Naive thymus-derived CD4-positive, alpha-beta T cell (primary cell): Measurements from ENCODE around the gene SMPD4. TPM values are rescaled to one million over a fixed set of nuclear protein-coding genes. Genes with fewer than 3 reads are reported as not detected.
"Not testable (repeated sequence)": the region's sequence is repeated elsewhere in the genome, so short reads cannot be mapped to it uniquely, and the experiment has no call there.

Experiments
- ATAC-seq: fragments of 150-1000 bp; cut with Tn5 transposase; 2 replicates; pipeline ENCODE4 v1.10.0; 2021; ENCODE audit warnings: mild to moderate bottlenecking, moderate library complexity
- CTCF ChIA-PET: fragments of 350-600 bp; sonication (Branson Sonifier 250); formaldehyde crosslinking; loops from one replicate; lab custom pipeline; 2021; ENCODE audit warnings: antibody characterized with exemption; lab: Charles Lee
- POLR2A ChIA-PET: fragments of 350-600 bp; sonication (Branson Sonifier 250); formaldehyde crosslinking; loops from one replicate; lab custom pipeline; 2021; ENCODE audit warnings: antibody characterized with exemption, inconsistent platforms; lab: Charles Lee
- DNase-seq, 9 donors: peaks; one replicate each; pipeline versions ENCODE4 v3.0.0 to v3.0.0-alpha.2; 2020 to 2022; ENCODE audit warnings: mixed read lengths in 1 of 9
- H3K27ac ChIP-seq: one replicate; pipeline ENCODE4 v1.7.0; 2013; ENCODE audit warnings: mild to moderate bottlenecking, low read depth, low read length, moderate library complexity
- H3K27me3 ChIP-seq, 2 donors: one replicate each; pipeline ENCODE4 v1.7.0; 2013; ENCODE audit warnings: low read length in 2 of 2, mild to moderate bottlenecking in 2 of 2, moderate library complexity in 2 of 2; ENCODE audit not compliant: control insufficient read depth in 2 of 2, insufficient read depth in 2 of 2
- H3K36me3 ChIP-seq, 3 experiments: 1 replicate in 2 of 3; 2 replicates in 1 of 3; pipeline ENCODE4 v1.7.0; 2013; ENCODE audit warnings: low read length in 3 of 3, mild to moderate bottlenecking in 3 of 3, moderate library complexity in 1 of 3; ENCODE audit not compliant: insufficient read depth in 3 of 3, control insufficient read depth in 2 of 3
- H3K4me1 ChIP-seq, 2 donors: one replicate each; pipeline ENCODE4 v1.7.0; 2013; ENCODE audit warnings: low read length in 2 of 2, mild to moderate bottlenecking in 2 of 2, moderate library complexity in 1 of 2; ENCODE audit not compliant: control insufficient read depth in 2 of 2, insufficient read depth in 2 of 2
- H3K4me3 ChIP-seq: 2 replicates; pipeline ENCODE4 v1.7.0; 2013; ENCODE audit warnings: mild to moderate bottlenecking, low read length
- H3K9me3 ChIP-seq, 3 experiments: 1 replicate in 2 of 3; 2 replicates in 1 of 3; pipeline ENCODE4 v1.7.0; 2013; ENCODE audit warnings: low read length in 3 of 3; ENCODE audit not compliant: control insufficient read depth in 2 of 3
- H3K27ac Mint-ChIP-seq, 9 donors: one replicate each; pipeline ENCODE4 v1.8.0; 2020 to 2022; ENCODE audit warnings: mixed read lengths in 9 of 9, mild to moderate bottlenecking in 8 of 9, moderate library complexity in 5 of 9, inconsistent platforms in 2 of 9
- H3K27me3 Mint-ChIP-seq, 5 donors: one replicate each; pipeline ENCODE4 v1.8.0; 2021 to 2022; ENCODE audit warnings: mixed read lengths in 5 of 5, mild to moderate bottlenecking in 1 of 5
- H3K36me3 Mint-ChIP-seq, 5 donors: one replicate each; pipeline ENCODE4 v1.8.0; 2020 to 2022; ENCODE audit warnings: mixed read lengths in 5 of 5, mild to moderate bottlenecking in 3 of 5, inconsistent platforms in 1 of 5
- H3K4me1 Mint-ChIP-seq, 7 donors: one replicate each; pipeline ENCODE4 v1.8.0; 2020 to 2022; ENCODE audit warnings: mixed read lengths in 7 of 7, mild to moderate bottlenecking in 3 of 7, inconsistent platforms in 1 of 7
- H3K4me3 Mint-ChIP-seq, 10 donors: one replicate each; pipeline ENCODE4 v1.8.0; 2020 to 2022; ENCODE audit warnings: mild to moderate bottlenecking in 10 of 10, mixed read lengths in 10 of 10, moderate library complexity in 6 of 10, inconsistent platforms in 2 of 10
- H3K9me3 Mint-ChIP-seq, 11 donors: one replicate each; pipeline ENCODE4 v1.8.0; 2020 to 2022; ENCODE audit warnings: mixed read lengths in 11 of 11, mild to moderate bottlenecking in 4 of 11, inconsistent platforms in 1 of 11, moderate library complexity in 1 of 11
- intact Hi-C, 2 donors: fragments of 100-400 bp; cut with micrococcal nuclease; formaldehyde crosslinking; loops; one replicate each; pipeline ENCODE4 v1.15.1; 2023
- polyA plus RNA-seq, 2 donors: library from polyadenylated mRNA; unstranded; fragments of 300-500 nt; fragmentation: Illumina TruSeq; gene quantifications; one replicate each; pipeline ENCODE4 v1.2.3, GENCODE V29; 2021
- total RNA-seq, 6 experiments: library from RNA in 5 of 6; stranded (reverse) in 5 of 6; gene quantifications; 1 replicate in 5 of 6; 2 replicates in 1 of 6; pipeline ENCODE4 v1.2.3 and lab custom pipeline; 2021 to 2026

The SMPD4 gene, protein sequence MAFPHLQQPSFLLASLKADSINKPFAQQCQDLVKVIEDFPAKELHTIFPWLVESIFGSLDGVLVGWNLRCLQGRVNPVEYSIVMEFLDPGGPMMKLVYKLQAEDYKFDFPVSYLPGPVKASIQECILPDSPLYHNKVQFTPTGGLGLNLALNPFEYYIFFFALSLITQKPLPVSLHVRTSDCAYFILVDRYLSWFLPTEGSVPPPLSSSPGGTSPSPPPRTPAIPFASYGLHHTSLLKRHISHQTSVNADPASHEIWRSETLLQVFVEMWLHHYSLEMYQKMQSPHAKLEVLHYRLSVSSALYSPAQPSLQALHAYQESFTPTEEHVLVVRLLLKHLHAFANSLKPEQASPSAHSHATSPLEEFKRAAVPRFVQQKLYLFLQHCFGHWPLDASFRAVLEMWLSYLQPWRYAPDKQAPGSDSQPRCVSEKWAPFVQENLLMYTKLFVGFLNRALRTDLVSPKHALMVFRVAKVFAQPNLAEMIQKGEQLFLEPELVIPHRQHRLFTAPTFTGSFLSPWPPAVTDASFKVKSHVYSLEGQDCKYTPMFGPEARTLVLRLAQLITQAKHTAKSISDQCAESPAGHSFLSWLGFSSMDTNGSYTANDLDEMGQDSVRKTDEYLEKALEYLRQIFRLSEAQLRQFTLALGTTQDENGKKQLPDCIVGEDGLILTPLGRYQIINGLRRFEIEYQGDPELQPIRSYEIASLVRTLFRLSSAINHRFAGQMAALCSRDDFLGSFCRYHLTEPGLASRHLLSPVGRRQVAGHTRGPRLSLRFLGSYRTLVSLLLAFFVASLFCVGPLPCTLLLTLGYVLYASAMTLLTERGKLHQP
- 10 to 100 TPM; 52.5 to 82.9 (median 59.8) TPM for total RNA-seq
- 10 to 100 TPM; 37.0 to 53.5 TPM for polyA plus RNA-seq
- total RNA-seq (lab: John Stamatoyannopoulos, UW), result 104 reads per million, percentile 85 among the genes with 10 or more reads in this experiment

DNA sequence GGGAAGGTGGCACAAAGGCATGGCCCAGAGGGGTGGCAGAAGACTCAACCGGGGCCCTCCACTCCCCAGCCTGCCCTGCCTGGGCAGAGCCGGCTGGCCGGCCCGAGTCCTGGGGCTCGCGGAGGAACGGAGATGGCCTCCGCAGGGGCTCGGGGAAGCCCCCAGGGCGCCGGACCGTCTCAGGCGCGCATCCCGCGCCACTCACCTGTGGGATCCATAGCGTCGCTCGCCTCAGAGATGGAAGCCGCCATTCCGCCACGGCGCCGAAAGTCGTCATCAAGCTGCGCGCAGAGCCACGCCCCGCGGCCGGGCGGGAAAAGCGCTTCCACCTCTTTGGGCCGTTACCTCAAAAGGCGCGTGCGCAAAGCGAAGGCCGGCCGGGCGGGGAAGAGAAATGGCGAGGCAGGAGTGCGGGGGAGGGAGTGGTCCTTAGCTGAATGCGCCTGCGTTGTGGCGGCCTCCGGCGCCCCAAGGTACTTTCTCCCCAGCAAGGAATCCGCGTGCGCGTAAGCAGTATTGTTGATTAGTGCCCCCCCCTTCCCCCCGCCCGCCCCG lies at the start of gene SMPD4:
Gene SMPD4, minus strand, starts transcription at position 278 of the 555 bp plus-strand sequence. CDS start 5,010 bp downstream, outside the sequence.
- CTCF ChIA-PET, result interaction anchor here (0.6 to 3.2 kb wide), 4 partner anchors 150 to 305 kb away, joined by 3 to 19 read pairs (median 4); partner anchors contain the start of gene IMP4
- no peaks in the 10 kb centered on the region for H3K27me3 Mint-ChIP-seq

DNA sequence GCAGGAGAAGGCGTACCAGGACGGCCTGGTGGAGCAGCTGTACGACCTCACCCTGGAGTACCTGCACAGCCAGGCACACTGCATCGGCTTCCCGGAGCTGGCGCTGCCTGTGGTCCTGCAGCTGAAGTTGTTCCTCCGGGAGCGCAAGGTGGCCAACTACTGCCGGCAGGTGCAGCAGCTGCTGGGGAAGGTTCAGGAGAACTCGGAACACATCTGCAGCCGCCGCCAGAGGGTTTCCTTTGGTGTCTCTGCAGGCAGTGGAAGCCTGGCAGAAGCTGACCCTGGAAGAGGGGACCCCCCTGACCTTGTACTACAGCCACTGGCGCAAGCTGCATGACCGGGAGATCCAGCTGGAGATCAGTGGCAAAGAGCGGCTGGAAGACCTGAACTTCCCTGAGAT lies 49.5 kb upstream of the SMPD4 start:
- H3K4me1 Mint-ChIP-seq, H3K36me3 ChIP-seq, H3K9me3 ChIP-seq, H3K4me3 Mint-ChIP-seq, DNase-seq, H3K4me1 ChIP-seq, H3K27ac Mint-ChIP-seq, H3K36me3 Mint-ChIP-seq, POLR2A ChIA-PET, H3K9me3 Mint-ChIP-seq, ATAC-seq, H3K27ac ChIP-seq, intact Hi-C loops, CTCF ChIA-PET, H3K27me3 ChIP-seq, H3K4me3 ChIP-seq: not testable (repeated sequence)
- peaks cover 0 to 25% (median 5%) of the 10 kb centered on the region in 5 donors for H3K27me3 Mint-ChIP-seq

More for the DNA sequence above, at the start of gene SMPD4:
- POLR2A ChIA-PET, result interaction anchor here (0.8 to 3.9 kb wide), 8 partner anchors 9 to 1311 kb away, joined by 3 to 65 read pairs (median 4); partner anchors contain the start of genes FAM168B, IMP4 and MZT2A
- peak within 1 kb of the TSS; percentile 91 for H3K27ac ChIP-seq
- DNase-seq (peak; percentile 96 to 98 (median 98)), ATAC-seq (peak; percentile 84)
- peaks cover 18 to 35% (median 24%) of the 10 kb centered on the region in 7 donors for H3K4me1 Mint-ChIP-seq
- H3K36me3 Mint-ChIP-seq, result peaks cover 0 to 4% (median 0%) of the 10 kb centered on the region in 5 donors
- H3K9me3 Mint-ChIP-seq, result peaks cover 0 to 4% (median 0%) of the 10 kb centered on the region in 11 donors
- H3K27me3 ChIP-seq, result no peaks in the 10 kb centered on the region
- no peaks in the 10 kb centered on the region for H3K9me3 ChIP-seq
- H3K4me1 ChIP-seq, result peaks cover 8 to 18% of the 10 kb centered on the region in 2 donors
- H3K4me3 Mint-ChIP-seq, result peak within 1 kb of the TSS; percentile 87 to 94 (median 91)
- intact Hi-C loops, result loop anchor here (1.0 to 10.0 kb wide), 11 partner anchors 34 to 1503 kb away; partner anchors contain the start of genes CCDC74B (in 2 of the 2), IMP4 (in 2 of the 2) and FAM168B (in 1 of the 2)
- peak within 1 kb of the TSS; percentile 87 to 97 (median 95) for H3K27ac Mint-ChIP-seq
- H3K4me3 ChIP-seq, result peak within 1 kb of the TSS; percentile 77
- peaks cover 0 to 5% (median 0%) of the 10 kb centered on the region in 3 experiments for H3K36me3 ChIP-seq

DNA sequence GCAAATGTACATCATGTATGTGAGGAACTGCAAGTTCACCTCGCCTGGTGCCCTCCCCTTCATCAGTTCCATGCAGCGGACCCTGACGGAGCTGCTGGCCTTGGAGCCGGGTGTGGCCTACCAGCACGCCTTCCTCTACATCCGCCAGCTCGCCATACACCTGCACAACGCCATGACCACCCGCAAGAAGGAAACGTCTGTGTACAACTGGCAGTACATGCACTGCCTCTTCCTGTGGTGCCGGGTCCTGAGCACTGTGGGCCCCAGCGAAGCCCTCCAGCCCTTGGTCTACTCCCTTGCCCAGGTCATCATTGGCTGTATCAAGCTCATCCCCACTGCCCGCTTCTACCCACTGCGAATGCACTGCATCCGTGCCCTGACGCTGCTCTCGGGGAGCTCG lies 49.0 kb upstream of the SMPD4 start:
- DNase-seq, intact Hi-C loops, H3K27ac ChIP-seq, H3K36me3 Mint-ChIP-seq, H3K4me1 Mint-ChIP-seq, H3K9me3 Mint-ChIP-seq, H3K4me3 ChIP-seq, H3K9me3 ChIP-seq, POLR2A ChIA-PET, H3K36me3 ChIP-seq, H3K4me1 ChIP-seq, H3K27me3 ChIP-seq, CTCF ChIA-PET, H3K27ac Mint-ChIP-seq, ATAC-seq: not testable (repeated sequence)
- Mint-ChIP-seq H3K4me3 (peak overlapping the region in 1 of 10 donors; percentile 15), H3K27me3 (peaks cover 0 to 25% (median 5%) of the 10 kb centered on the region in 5 donors)

GRCh38 chr2:130229161-130229510 lies 47.7 kb upstream of the SMPD4 start:
- H3K9me3 ChIP-seq, CTCF ChIA-PET, H3K4me3 ChIP-seq, H3K4me1 ChIP-seq, H3K36me3 Mint-ChIP-seq, H3K9me3 Mint-ChIP-seq, H3K36me3 ChIP-seq, H3K4me1 Mint-ChIP-seq, POLR2A ChIA-PET, H3K27me3 ChIP-seq, H3K27ac ChIP-seq: not testable (repeated sequence)
- intact Hi-C loops, result loop anchor here in 1 of 2 donors (1.0 kb wide), 2 partner anchors 48 to 113 kb away; partner anchors contain the start of genes IMP4 and SMPD4
- peak overlapping the region in 1 of 9 donors; percentile 55 for H3K27ac Mint-ChIP-seq
- peaks cover 0 to 23% (median 5%) of the 10 kb centered on the region in 5 donors for H3K27me3 Mint-ChIP-seq
- DNase-seq, result peak in 5 of 9 donors; percentile 18 to 73 (median 35)
- H3K4me3 Mint-ChIP-seq, result peak overlapping the region in 3 of 10 donors; percentile 24 to 81 (median 64)
- peak; percentile 26 for ATAC-seq

DNA sequence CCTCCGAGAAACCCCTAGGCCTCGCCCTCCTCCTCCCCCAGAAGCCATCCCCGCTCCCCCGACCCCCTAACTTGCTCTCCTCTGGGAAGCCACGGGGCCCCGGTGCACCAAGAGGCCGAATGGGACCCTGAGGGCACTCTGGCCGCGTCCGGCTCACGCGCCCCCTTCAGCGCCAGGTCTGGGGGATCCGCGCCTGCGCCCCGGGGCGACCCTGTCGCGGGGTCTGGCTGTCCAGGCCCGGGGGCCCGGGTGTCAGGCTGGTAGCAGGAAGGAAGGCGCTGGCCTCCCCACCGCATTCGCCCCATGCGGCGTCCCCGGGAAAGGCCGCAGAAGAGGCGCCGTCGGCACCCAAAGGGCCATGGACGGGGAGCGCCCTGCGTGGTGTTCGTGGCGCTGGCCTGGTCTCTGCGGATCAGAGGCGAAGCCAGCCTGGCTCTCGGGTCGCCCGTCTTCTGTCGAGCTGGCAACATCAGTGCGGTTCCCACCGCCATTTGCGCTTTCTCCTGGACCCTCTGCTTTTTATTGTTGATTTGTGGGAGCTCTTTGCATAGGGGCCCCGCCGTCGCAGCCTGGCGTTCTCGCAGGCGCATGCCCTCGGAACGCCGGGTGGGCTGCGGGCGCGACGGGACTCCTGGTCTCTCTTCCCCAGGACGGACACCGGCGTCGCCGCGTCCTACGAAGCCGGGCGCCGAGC lies 47.2 kb upstream of the SMPD4 start:
- H3K27ac ChIP-seq, DNase-seq, ATAC-seq, H3K27me3 ChIP-seq, H3K9me3 ChIP-seq, H3K4me3 ChIP-seq, POLR2A ChIA-PET, H3K9me3 Mint-ChIP-seq, CTCF ChIA-PET, H3K4me1 Mint-ChIP-seq, H3K27ac Mint-ChIP-seq, H3K36me3 Mint-ChIP-seq, H3K36me3 ChIP-seq, H3K4me1 ChIP-seq: not testable (repeated sequence)
- peak overlapping the region in 1 of 10 donors; percentile 20 for H3K4me3 Mint-ChIP-seq
- intact Hi-C loops, result loop anchor here in 1 of 2 donors (1.0 kb wide), 2 partner anchors 47 to 114 kb away; partner anchors contain the start of genes IMP4 and SMPD4
- H3K27me3 Mint-ChIP-seq, result peaks cover 3 to 21% (median 8%) of the 10 kb centered on the region in 5 donors

DNA sequence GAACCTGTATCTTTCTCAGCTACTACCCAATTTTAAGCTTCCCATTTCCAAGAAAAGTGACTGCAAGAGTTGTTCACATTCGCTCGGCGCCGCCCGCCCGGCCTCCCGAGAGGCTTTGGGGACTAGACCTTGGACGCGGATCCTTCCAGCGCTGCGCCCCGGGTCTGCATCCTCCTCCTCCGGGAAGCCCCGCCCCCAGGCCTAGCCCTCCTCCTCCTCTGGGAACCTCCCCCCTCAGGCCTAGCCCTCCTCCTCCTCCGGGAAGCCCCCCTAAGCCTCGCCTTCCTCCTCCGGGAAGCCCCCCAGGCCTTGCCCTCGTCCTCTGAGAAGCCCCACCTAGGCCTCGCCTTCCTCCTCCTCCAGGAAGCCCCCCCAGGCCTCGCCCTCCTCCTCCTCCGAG lies 46.6 kb upstream of the SMPD4 start:
- H3K4me3 Mint-ChIP-seq, intact Hi-C loops, H3K36me3 Mint-ChIP-seq, POLR2A ChIA-PET, DNase-seq, H3K4me1 Mint-ChIP-seq, H3K9me3 ChIP-seq, H3K4me1 ChIP-seq, H3K27ac ChIP-seq, H3K27me3 ChIP-seq, CTCF ChIA-PET, H3K27ac Mint-ChIP-seq, H3K9me3 Mint-ChIP-seq, H3K36me3 ChIP-seq, ATAC-seq, H3K4me3 ChIP-seq: not testable (repeated sequence)
- peaks cover 3 to 21% (median 8%) of the 10 kb centered on the region in 5 donors for H3K27me3 Mint-ChIP-seq
